ENCODE results near the gene HOXC9. TPM values are rescaled to one million over a fixed set of nuclear protein-coding genes. Genes with fewer than 3 reads are reported as not detected.

Gene HOXC9
- total RNA-seq, 1 donor from 2014 or later, result 0.28 TPM

- DNase-seq (ENCODE audit: low spot score), result no peak
- H3K9me3 Mint-ChIP-seq (ENCODE audit: unreplicated experiment), result no peaks in the 10 kb centered on the region
- H3K4me3 Mint-ChIP-seq (ENCODE audit: unreplicated experiment), result no peak overlapping the region
- peaks cover 38% of the 10 kb centered on the region for H3K27me3 Mint-ChIP-seq (ENCODE audit: unreplicated experiment)
- peaks cover 11% of the 10 kb centered on the region for H3K4me1 Mint-ChIP-seq (ENCODE audit: unreplicated experiment)
- peak overlapping the region; percentile 3 for H3K27ac Mint-ChIP-seq (ENCODE audit: unreplicated experiment)
- peak; percentile 17 for TF ChIP-seq CTCF (IDR thresholded peaks at IDR 0.05; ENCODE audit: unreplicated experiment)
- H3K36me3 Mint-ChIP-seq (ENCODE audit: low read depth, unreplicated experiment), result no peaks in the 10 kb centered on the region
These were observed 3.0 kb downstream of the HOXC9 start for GRCh38 chr12:54002915-54003389.

- Mint-ChIP-seq H3K4me1 (ENCODE audit: unreplicated experiment) (peaks cover 11% of the 10 kb centered on the region), H3K36me3 (ENCODE audit: low read depth, unreplicated experiment) (no peaks in the 10 kb centered on the region), H3K9me3 (ENCODE audit: unreplicated experiment) (no peaks in the 10 kb centered on the region), H3K27me3 (ENCODE audit: unreplicated experiment) (peaks cover 33% of the 10 kb centered on the region), H3K4me3 (ENCODE audit: unreplicated experiment) (no peak overlapping the region), H3K27ac (ENCODE audit: unreplicated experiment) (no peak overlapping the region)
- TF ChIP-seq CTCF (IDR thresholded peaks at IDR 0.05; ENCODE audit: unreplicated experiment), result no peak
- DNase-seq (ENCODE audit: low spot score), result no peak
These were observed 3.7 kb downstream of the HOXC9 start for GRCh38 chr12:54003625-54004024.

GRCh38 chr12:54004063-54004840 is 4.3 kb downstream of the HOXC9 start:
- peaks cover 32% of the 10 kb centered on the region for H3K27me3 Mint-ChIP-seq (ENCODE audit: unreplicated experiment)
- H3K4me1 Mint-ChIP-seq (ENCODE audit: unreplicated experiment), result peaks cover 11% of the 10 kb centered on the region
- H3K27ac Mint-ChIP-seq (ENCODE audit: unreplicated experiment), result no peak overlapping the region

GRCh38 chr12:54004841-54005530 is 5.0 kb downstream of the HOXC9 start:
- no peak overlapping the region for H3K27ac Mint-ChIP-seq (ENCODE audit: unreplicated experiment)
- no peaks in the 10 kb centered on the region for H3K36me3 Mint-ChIP-seq (ENCODE audit: low read depth, unreplicated experiment)
- peaks cover 11% of the 10 kb centered on the region for H3K4me1 Mint-ChIP-seq (ENCODE audit: unreplicated experiment)
- H3K27me3 Mint-ChIP-seq (ENCODE audit: unreplicated experiment), result peaks cover 34% of the 10 kb centered on the region
- no peak for TF ChIP-seq CTCF (IDR thresholded peaks at IDR 0.05; ENCODE audit: unreplicated experiment)
- H3K4me3 Mint-ChIP-seq (ENCODE audit: unreplicated experiment), result no peak overlapping the region
- H3K9me3 Mint-ChIP-seq (ENCODE audit: unreplicated experiment), result no peaks in the 10 kb centered on the region
- peak; percentile 56 for DNase-seq (ENCODE audit: low spot score)

More at GRCh38 chr12:54004063-54004840, 4.3 kb downstream of the HOXC9 start:
- DNase-seq (ENCODE audit: low spot score), result no peak
- H3K4me3 Mint-ChIP-seq (ENCODE audit: unreplicated experiment), result no peak overlapping the region
- TF ChIP-seq CTCF (IDR thresholded peaks at IDR 0.05; ENCODE audit: unreplicated experiment), result no peak
- H3K36me3 Mint-ChIP-seq (ENCODE audit: low read depth, unreplicated experiment), result no peaks in the 10 kb centered on the region
- no peaks in the 10 kb centered on the region for H3K9me3 Mint-ChIP-seq (ENCODE audit: unreplicated experiment)

- H3K27ac Mint-ChIP-seq (ENCODE audit: unreplicated experiment), result no peak overlapping the region
- no peaks in the 10 kb centered on the region for H3K9me3 Mint-ChIP-seq (ENCODE audit: unreplicated experiment)
- no peaks in the 10 kb centered on the region for H3K36me3 Mint-ChIP-seq (ENCODE audit: low read depth, unreplicated experiment)
- TF ChIP-seq CTCF (IDR thresholded peaks at IDR 0.05; ENCODE audit: unreplicated experiment), result no peak
- H3K4me3 Mint-ChIP-seq (ENCODE audit: unreplicated experiment), result peak overlapping the region; percentile 31
- peaks cover 34% of the 10 kb centered on the region for H3K27me3 Mint-ChIP-seq (ENCODE audit: unreplicated experiment)
- peaks cover 11% of the 10 kb centered on the region for H3K4me1 Mint-ChIP-seq (ENCODE audit: unreplicated experiment)
- DNase-seq (ENCODE audit: low spot score), result no peak
These were observed 5.5 kb downstream of the HOXC9 start for GRCh38 chr12:54005531-54005852.
